Right cardiac atrium (tissue), 5 donors: Measurements from ENCODE around the gene GPN2. TPM values are rescaled to one million over a fixed set of nuclear protein-coding genes. Genes with fewer than 3 reads are reported as not detected.
"Not testable (repeated sequence)": the region's sequence is repeated elsewhere in the genome, so short reads cannot be mapped to it uniquely, and the experiment has no call there.

Source experiments
- ATAC-seq, 2 donors: fragments of 200-7000 bp; cut with Tn5 transposase; one replicate each; pipeline versions ENCODE4 v1.8.0 to v1.9.1; 2020; ENCODE audit warnings: moderate library complexity in 2 of 2, mild to moderate bottlenecking in 1 of 2
- DNase-seq, 3 donors: peaks; one replicate each; pipeline ENCODE4 v3.0.0-alpha.2; 2020
- H3K27ac ChIP-seq: one replicate; pipeline ENCODE4 v1.5.1; 2013; ENCODE audit warnings: mild to moderate bottlenecking, low read length, control low read depth, moderate library complexity
- H3K27me3 ChIP-seq: one replicate; pipeline ENCODE4 v1.6.1; 2013; ENCODE audit not compliant: control insufficient read depth, insufficient read depth
- H3K4me1 ChIP-seq: one replicate; pipeline ENCODE4 v1.6.1; 2013; ENCODE audit warnings: low read length; ENCODE audit not compliant: control insufficient read depth, insufficient read depth
- H3K4me3 ChIP-seq: one replicate; pipeline ENCODE4 v1.5.1; 2013; ENCODE audit warnings: low read length, control low read depth
- H3K9me3 ChIP-seq: one replicate; pipeline ENCODE4 v1.6.1; 2013; ENCODE audit warnings: low read length; ENCODE audit not compliant: control insufficient read depth
- WGBS: extraction: QIAGEN DNeasy Blood & Tissue Kit; methylation state at CpG from one replicate; pipeline ENCODE4 v1.1.7; 2013; 5-methylcytosine and 5-hydroxymethylcytosine counted together
- intact Hi-C, 4 donors: fragments of 100-400 bp; cut with DNase I; formaldehyde crosslinking; loops; one replicate each; pipeline versions ENCODE4 v1.11.0 to v1.14.0; 2022 to 2023
- polyA plus RNA-seq: library from polyadenylated mRNA; stranded (reverse); fragments of 200-250 nt; gene quantifications from one replicate; pipeline ENCODE4 v1.2.3, GENCODE V29; 2013
- total RNA-seq, 4 donors: library from RNA; stranded (reverse); fragmentation: NEBNext Ultra II Directional; extraction: Animal tissue kit (Norgen Biotek cat#: 25700); gene quantifications; one replicate each; pipeline ENCODE4 v1.2.1, GENCODE V29; 2021
- donor health status: healthy with polysubstance abuse.
- donor health status: DM: no; HTN: yes; CAD: no.
- donor health status: DM: no; HTN: no; CAD: no.
- donor health status: DM: no; HTN: yes; CAD: no; lungs with severe emphysema.
- donor health status: DM: yes; HTN: yes; CAD: no.

Gene GPN2
- total and polyA plus RNA-seq, 5 donors, result 10.4 to 18.4 (median 14.9) TPM

GRCh38 chr1:26856604-26857469 is 33.2 kb downstream of the GPN2 start:
- H3K27me3 ChIP-seq, result no peaks in the 10 kb centered on the region
- H3K4me3 ChIP-seq, result no peak overlapping the region
- ATAC-seq (no peak), DNase-seq (no peak)
- intact Hi-C loops, result no loop called here
- 80% methylated on average over 21 of the region's 21 CpGs for WGBS
- H3K9me3 ChIP-seq, result no peaks in the 10 kb centered on the region
- no peaks in the 10 kb centered on the region for H3K4me1 ChIP-seq
- no peak overlapping the region for H3K27ac ChIP-seq

GRCh38 chr1:26856181-26856580 is 33.9 kb downstream of the GPN2 start:
- DNase-seq, result no peak
- intact Hi-C loops, result no loop called here
- WGBS, result 92% methylated on average over 11 of the region's 11 CpGs
- Histone ChIP-seq H3K4me3 (no peak overlapping the region), H3K27me3 (no peaks in the 10 kb centered on the region), H3K4me1 (no peaks in the 10 kb centered on the region), H3K27ac (no peak overlapping the region), H3K9me3 (no peaks in the 10 kb centered on the region)
- ATAC-seq, result no peak

GRCh38 chr1:26855636-26856035 is 34.4 kb downstream of the GPN2 start:
- Histone ChIP-seq H3K27me3 (no peaks in the 10 kb centered on the region), H3K4me1 (no peaks in the 10 kb centered on the region), H3K27ac (no peak overlapping the region), H3K4me3 (no peak overlapping the region), H3K9me3 (no peaks in the 10 kb centered on the region)
- ATAC-seq (no peak), DNase-seq (no peak)
- intact Hi-C loops, result no loop called here
- 94% methylated on average over 4 of the region's 4 CpGs for WGBS

GRCh38 chr1:26854906-26855305 is 35.2 kb downstream of the GPN2 start:
- WGBS, result 76% methylated on average over 5 of the region's 5 CpGs
- DNase-seq (no peak), ATAC-seq (no peak)
- H3K9me3 ChIP-seq, result no peaks in the 10 kb centered on the region
- no peak overlapping the region for H3K27ac ChIP-seq
- intact Hi-C loops, result no loop called here
- no peaks in the 10 kb centered on the region for H3K4me1 ChIP-seq
- H3K4me3 ChIP-seq, result no peak overlapping the region
- H3K27me3 ChIP-seq, result no peaks in the 10 kb centered on the region

DNA sequence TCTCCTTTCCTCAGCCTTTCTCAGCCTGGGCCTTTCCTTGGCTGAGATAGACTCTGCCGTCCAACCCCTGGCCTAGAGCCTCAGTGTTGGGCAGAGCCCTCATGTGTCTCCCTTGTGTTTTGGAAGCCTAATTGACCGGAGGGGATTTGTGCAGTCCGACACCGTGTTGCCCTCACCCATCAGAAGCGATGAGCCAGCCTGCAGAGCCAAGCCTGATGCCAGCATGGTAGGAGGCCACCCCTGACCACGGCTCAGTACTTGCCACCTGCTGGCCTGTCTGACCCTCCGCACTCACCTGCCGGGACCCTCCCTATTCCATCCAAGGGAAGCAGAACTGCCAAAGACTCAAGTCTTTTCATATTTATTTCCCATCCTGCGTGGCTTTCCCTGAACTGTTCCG is 36.5 kb downstream of the GPN2 start:
- intact Hi-C loops, result no loop called here
- H3K4me3 ChIP-seq, result no peak overlapping the region
- H3K27me3 ChIP-seq, result no peaks in the 10 kb centered on the region
- H3K9me3 ChIP-seq, result no peaks in the 10 kb centered on the region
- DNase-seq (no peak), ATAC-seq (no peak)
- no peak overlapping the region for H3K27ac ChIP-seq
- 94% methylated on average over 10 of the region's 10 CpGs for WGBS
- H3K4me1 ChIP-seq, result no peaks in the 10 kb centered on the region

GRCh38 chr1:26853156-26853555 is 36.9 kb downstream of the GPN2 start:
- no peak overlapping the region for H3K27ac ChIP-seq
- 17% methylated on average over 3 of the region's 3 CpGs for WGBS
- DNase-seq, result peak; percentile 88 to 93 (median 91)
- H3K4me1 ChIP-seq, result no peaks in the 10 kb centered on the region
- H3K4me3 ChIP-seq, result no peak overlapping the region
- peak; percentile 84 to 90 for ATAC-seq
- intact Hi-C loops, result no loop called here
- no peaks in the 10 kb centered on the region for H3K27me3 ChIP-seq
- H3K9me3 ChIP-seq, result no peaks in the 10 kb centered on the region

DNA sequence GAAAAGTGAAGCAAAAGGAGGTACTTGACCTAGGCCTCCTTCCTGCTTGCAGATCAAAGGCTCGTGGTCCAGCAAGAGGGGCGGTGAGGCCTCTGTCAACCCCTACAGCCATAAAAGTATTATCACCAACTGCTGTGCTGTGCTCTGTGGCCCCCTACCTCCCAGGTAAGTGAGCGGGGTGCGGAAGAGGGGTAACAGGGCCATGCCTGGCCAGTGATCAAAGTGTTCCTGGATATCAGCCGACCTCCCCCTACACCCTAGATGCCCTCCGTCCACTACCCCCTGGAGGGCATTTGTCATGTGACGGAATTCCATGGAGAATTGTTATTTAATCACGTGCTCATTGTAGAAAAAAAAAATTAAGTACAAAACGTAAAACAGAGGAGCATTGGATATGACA is 37.4 kb downstream of the GPN2 start:
- no peaks in the 10 kb centered on the region for H3K9me3 ChIP-seq
- no peak for ATAC-seq
- no peaks in the 10 kb centered on the region for H3K27me3 ChIP-seq
- H3K27ac ChIP-seq, result no peak overlapping the region
- 75% methylated on average over 9 of the region's 9 CpGs for WGBS
- DNase-seq, result no peak
- H3K4me1 ChIP-seq, result no peaks in the 10 kb centered on the region
- no peak overlapping the region for H3K4me3 ChIP-seq
- intact Hi-C loops, result no loop called here

DNA sequence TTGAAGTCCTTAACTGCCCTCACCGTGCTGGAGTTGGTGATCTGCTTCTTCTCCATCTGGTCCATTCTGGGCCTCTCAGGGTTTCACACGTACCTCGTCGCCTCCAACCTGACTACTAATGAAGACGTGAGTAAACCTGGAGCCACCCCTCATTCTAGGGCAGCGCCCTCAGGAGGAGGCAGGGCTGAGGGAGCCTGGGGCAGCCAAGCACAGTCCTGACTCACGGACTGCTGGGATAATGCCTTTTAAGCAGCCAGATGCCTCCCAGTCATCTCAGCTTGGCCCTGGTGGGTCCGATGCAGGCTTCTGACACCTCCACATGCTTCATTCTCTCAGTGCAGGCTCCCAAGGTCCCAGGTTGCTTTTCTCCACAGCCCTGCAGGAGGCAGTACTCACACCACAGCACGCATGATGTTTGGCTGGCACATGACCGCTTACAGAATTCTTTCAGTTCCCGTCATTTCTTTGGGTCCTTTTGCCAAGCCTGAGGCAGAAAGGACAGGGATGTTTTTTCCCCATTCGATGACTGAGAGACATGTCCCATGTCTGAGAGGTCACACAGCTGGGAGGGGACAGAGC is 38.9 kb downstream of the GPN2 start:
- Histone ChIP-seq H3K27me3 (no peaks in the 10 kb centered on the region), H3K9me3 (no peaks in the 10 kb centered on the region), H3K4me3 (no peak overlapping the region), H3K4me1 (no peaks in the 10 kb centered on the region), H3K27ac (no peak overlapping the region)
- ATAC-seq (no peak), DNase-seq (no peak)
- intact Hi-C loops, result no loop called here
- 85% methylated on average over 12 of the region's 12 CpGs for WGBS

- DNase-seq, result peak in 2 of 3 donors; percentile 55 to 60
Observed at GRCh38 chr1:26848941-26849774, 40.9 kb downstream of the GPN2 start.

DNA sequence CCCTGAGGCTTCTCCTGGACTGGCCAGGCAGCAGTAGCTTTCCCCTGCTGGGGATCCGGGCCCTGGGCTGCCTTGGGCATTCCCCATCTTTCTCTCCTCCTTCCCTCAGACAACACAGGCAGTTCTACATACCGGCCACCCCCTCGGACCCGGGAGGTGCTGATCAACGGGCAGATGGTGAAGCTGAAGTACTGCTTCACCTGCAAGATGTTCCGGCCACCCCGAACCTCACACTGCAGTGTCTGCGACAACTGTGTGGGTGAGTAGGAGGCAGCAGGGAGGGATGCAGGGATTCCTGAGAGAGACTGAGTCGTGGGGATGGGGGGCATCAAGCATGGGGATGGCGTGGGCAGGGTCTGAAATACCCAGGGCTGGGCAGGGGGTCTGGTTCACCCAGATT is 41.6 kb downstream of the GPN2 start:
- no peak overlapping the region for H3K27ac ChIP-seq

More at GRCh38 chr1:26848941-26849774, 40.9 kb downstream of the GPN2 start:
- H3K27ac ChIP-seq, result no peak overlapping the region
- H3K4me3 ChIP-seq, result no peak overlapping the region
- intact Hi-C loops, result no loop called here
- H3K9me3 ChIP-seq, result no peaks in the 10 kb centered on the region
- WGBS, result 75% methylated on average over 10 of the region's 10 CpGs
- no peaks in the 10 kb centered on the region for H3K27me3 ChIP-seq
- H3K4me1 ChIP-seq, result no peaks in the 10 kb centered on the region
- ATAC-seq, result peak; percentile 10 to 14

DNA sequence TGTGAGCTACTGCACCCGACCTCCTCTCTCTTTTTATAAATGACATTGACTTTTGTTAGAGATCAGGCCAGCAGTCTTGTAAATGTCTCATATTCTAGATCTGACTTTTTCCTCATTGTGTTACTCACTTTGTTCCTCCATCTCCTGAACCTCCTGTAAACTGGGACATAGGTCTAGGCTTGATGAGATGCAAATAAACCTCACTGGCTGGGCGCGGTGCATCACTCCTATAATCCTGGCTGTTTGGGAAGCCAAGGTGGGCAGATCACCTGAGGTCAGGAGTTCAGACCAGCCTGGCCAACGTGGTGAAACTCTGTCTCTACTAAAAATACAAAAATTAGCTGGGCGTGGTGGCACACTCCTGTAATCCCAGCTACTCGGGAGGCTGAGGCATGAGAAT is 42.3 kb downstream of the GPN2 start:
- WGBS, result 88% methylated on average over 6 of the region's 6 CpGs
- ATAC-seq, DNase-seq, H3K27me3 ChIP-seq, H3K27ac ChIP-seq, H3K9me3 ChIP-seq, H3K4me3 ChIP-seq, H3K4me1 ChIP-seq, intact Hi-C loops: not testable (repeated sequence)

More for the DNA sequence above, 41.6 kb downstream of the GPN2 start:
- Histone ChIP-seq H3K4me3 (no peak overlapping the region), H3K9me3 (no peaks in the 10 kb centered on the region), H3K4me1 (no peaks in the 10 kb centered on the region), H3K27me3 (no peaks in the 10 kb centered on the region)
- ATAC-seq, result no peak
- intact Hi-C loops, result no loop called here
- DNase-seq, result no peak
- 95% methylated on average over 10 of the region's 10 CpGs for WGBS
